ENCODE results near the gene ACAD8.

GRCh38 chr11:134235399-134235798 is 18.0 kb upstream of the ACAD8 start:
- no peak for TF ChIP-seq CTCF (IDR thresholded peaks at IDR 0.05; ENCODE audit: low read depth, low read length)
- no peak for TF ChIP-seq EZH2phosphoT487 (IDR thresholded peaks at IDR 0.05; ENCODE audit: low read depth)
